WTC11 (cell line): ENCODE results near the gene DCHS2. TPM values are rescaled to one million over a fixed set of nuclear protein-coding genes. Genes with fewer than 3 reads are reported as not detected.

Experiments
- ATAC-seq: fragments of 200-7000 bp; cut with Tn5 transposase; 2 replicates; pipeline ENCODE4 v1.10.0; 2021; ENCODE audit warnings: mild to moderate bottlenecking, moderate library complexity
- CTCF ChIA-PET: fragments of 300-600 bp; sonication (Branson Sonifier 250); formaldehyde crosslinking; loops from one replicate; lab custom pipeline; 2021; ENCODE audit warnings: antibody characterized with exemption; lab: Charles Lee
- POLR2A ChIA-PET: fragments of 350-600 bp; sonication (Branson Sonifier 250); formaldehyde crosslinking; loops from one replicate; lab custom pipeline; 2021; ENCODE audit warnings: antibody characterized with exemption; lab: Charles Lee
- DNase-seq: peaks from one replicate; pipeline ENCODE4 v3.0.0; 2021; ENCODE audit warnings: low spot score
- H3K27ac Mint-ChIP-seq: 2 replicates; pipeline ENCODE4 v1.8.0; 2021; ENCODE audit warnings: mixed read lengths
- H3K27me3 Mint-ChIP-seq: 2 replicates; pipeline ENCODE4 v1.8.0; 2021; ENCODE audit warnings: low read depth, mild to moderate bottlenecking, moderate library complexity, mixed read lengths
- H3K36me3 Mint-ChIP-seq: 2 replicates; pipeline ENCODE4 v1.8.0; 2021; ENCODE audit warnings: mixed read lengths
- H3K4me1 Mint-ChIP-seq: 2 replicates; pipeline ENCODE4 v1.8.0; 2022; ENCODE audit warnings: mixed read lengths
- H3K4me3 Mint-ChIP-seq: 2 replicates; pipeline ENCODE4 v1.8.0; 2021; ENCODE audit warnings: mild to moderate bottlenecking, moderate library complexity, mixed read lengths
- H3K9me3 Mint-ChIP-seq: 2 replicates; pipeline ENCODE4 v1.8.0; 2021; ENCODE audit warnings: mixed read lengths
- ATF1 ChIP-seq: sonication (generic); formaldehyde crosslinking; IDR thresholded peaks from 2 replicates; pipeline ENCODE4 v1.8.1; 2023; ENCODE audit warnings: mild to moderate bottlenecking, moderate library complexity, missing genetic modification reagents
- ATF6 ChIP-seq: sonication (generic); formaldehyde crosslinking; IDR thresholded peaks from 2 replicates; pipeline ENCODE4 v1.8.1; 2023; ENCODE audit warnings: mild to moderate bottlenecking, missing genetic modification reagents
- EMX1 ChIP-seq: fragments of 250-450 bp; sonication (Bioruptor Pico); IDR thresholded peaks from 2 replicates; pipeline ENCODE4 v1.8.0; 2021; ENCODE audit warnings: mild to moderate bottlenecking
- ETV6 ChIP-seq: sonication (generic); formaldehyde crosslinking; IDR thresholded peaks from 2 replicates; pipeline ENCODE4 v1.8.1; 2022; ENCODE audit warnings: mild to moderate bottlenecking, missing genetic modification reagents
- FOXJ3 ChIP-seq: sonication (generic); formaldehyde crosslinking; IDR thresholded peaks from 2 replicates; pipeline ENCODE4 v1.9.0; 2021; ENCODE audit warnings: missing genetic modification reagents, mild to moderate bottlenecking, borderline replicate concordance
- GTF2I ChIP-seq: fragments of 250-450 bp; sonication (Bioruptor Pico); conservative IDR thresholded peaks from 2 replicates; pipeline ENCODE4 v1.4.0; 2021; ENCODE audit warnings: mild to moderate bottlenecking
- HMGXB4 ChIP-seq: sonication (generic); formaldehyde crosslinking; IDR thresholded peaks from 2 replicates; pipeline ENCODE4 v1.8.1; 2023; ENCODE audit warnings: mild to moderate bottlenecking, moderate library complexity, missing genetic modification reagents
- JUN ChIP-seq: sonication (generic); formaldehyde crosslinking; IDR thresholded peaks from 2 replicates; pipeline ENCODE4 v1.8.0; 2023; ENCODE audit warnings: mild to moderate bottlenecking, missing genetic modification reagents
- KAT7 ChIP-seq: sonication (generic); formaldehyde crosslinking; IDR thresholded peaks from 2 replicates; pipeline ENCODE4 v1.8.1; 2023; ENCODE audit warnings: missing genetic modification reagents, mild to moderate bottlenecking, borderline replicate concordance
- MAX ChIP-seq: sonication (generic); formaldehyde crosslinking; IDR thresholded peaks from 2 replicates; pipeline ENCODE4 v1.8.0; 2022; ENCODE audit warnings: mild to moderate bottlenecking, missing genetic modification reagents
- PRRX2 ChIP-seq: fragments of 250-450 bp; sonication (Bioruptor Pico); IDR thresholded peaks from 2 replicates; pipeline ENCODE4 v1.8.0; 2021; ENCODE audit warnings: mild to moderate bottlenecking
- RELA ChIP-seq: sonication (generic); formaldehyde crosslinking; IDR thresholded peaks from 2 replicates; pipeline ENCODE4 v1.8.1; 2022; ENCODE audit warnings: missing genetic modification reagents, mild to moderate bottlenecking, borderline replicate concordance
- STAT6 ChIP-seq: sonication (generic); formaldehyde crosslinking; conservative IDR thresholded peaks from 2 replicates; pipeline ENCODE4 v1.8.1; 2023; ENCODE audit warnings: mild to moderate bottlenecking, low read depth, missing genetic modification reagents, moderate library complexity
- TCF7 ChIP-seq: sonication (generic); formaldehyde crosslinking; IDR thresholded peaks from 2 replicates; pipeline ENCODE4 v1.8.0; 2022; ENCODE audit warnings: mild to moderate bottlenecking, low read depth, missing genetic modification reagents, moderate library complexity
- TP53 ChIP-seq: sonication (generic); formaldehyde crosslinking; IDR thresholded peaks from 2 replicates; pipeline ENCODE4 v1.8.1; 2023; ENCODE audit warnings: mild to moderate bottlenecking, missing genetic modification reagents
- USF2 ChIP-seq: sonication (generic); formaldehyde crosslinking; IDR thresholded peaks from 2 replicates; pipeline ENCODE4 v1.8.1; 2023; ENCODE audit warnings: mild to moderate bottlenecking, missing genetic modification reagents, moderate library complexity
- ZNF317 ChIP-seq: sonication (generic); formaldehyde crosslinking; IDR thresholded peaks from 2 replicates; pipeline ENCODE4 v1.8.1; 2023; ENCODE audit warnings: low read depth, mild to moderate bottlenecking, moderate library complexity, missing genetic modification reagents, borderline replicate concordance
- ZNF416 ChIP-seq: fragments of 250-450 bp; sonication (Bioruptor Pico); IDR thresholded peaks from 2 replicates; pipeline ENCODE4 v1.9.0; 2021; ENCODE audit warnings: mild to moderate bottlenecking, inconsistent platforms
- total RNA-seq: library from RNA; stranded (reverse); gene quantifications from 3 replicates; pipeline ENCODE4 v1.2.3, GENCODE V29; 2021

Gene DCHS2
- total RNA-seq, 1 experiment from 2014 or later = 1.3 TPM

GRCh38 chr4:154457471-154457870 is 34.1 kb downstream of the DCHS2 start (continued):
- TF ChIP-seq HMGXB4 (CRISPR knock-in tag) = no peak
- TF ChIP-seq USF2 (CRISPR knock-in tag) = no peak
- TF ChIP-seq ATF6 (CRISPR knock-in tag) = no peak
- no peak for TF ChIP-seq MAX (CRISPR knock-in tag)
- TF ChIP-seq JUN (CRISPR knock-in tag) = no peak
- TF ChIP-seq EMX1 (CRISPR knock-in tag) = no peak
- TF ChIP-seq, all 79 proteins: peak for 0

GRCh38 chr4:154456889-154457288 is 34.7 kb downstream of the DCHS2 start:
- H3K27ac Mint-ChIP-seq = no peak overlapping the region
- no peak for DNase-seq
- no peak overlapping the region for H3K4me3 Mint-ChIP-seq
- CTCF ChIA-PET = interaction anchor here (0.6 to 0.7 kb wide), 2 partner anchors 24 to 287 kb away, joined by 3 read pairs; partner anchors contain the start of gene LRAT
- no peaks in the 10 kb centered on the region for H3K27me3 Mint-ChIP-seq
- no peak for ATAC-seq
- no peak for TF ChIP-seq ATF1 (CRISPR knock-in tag)
- TF ChIP-seq RELA (CRISPR knock-in tag) = no peak
- no peak for TF ChIP-seq HMGXB4 (CRISPR knock-in tag)
- no peak for TF ChIP-seq TCF7 (CRISPR knock-in tag)
- no peak for TF ChIP-seq ZNF416 (CRISPR knock-in tag)
- TF ChIP-seq ETV6 (CRISPR knock-in tag) = no peak
- no peak for TF ChIP-seq ATF6 (CRISPR knock-in tag)
- TF ChIP-seq FOXJ3 (CRISPR knock-in tag) = no peak
- TF ChIP-seq GTF2I (CRISPR knock-in tag) = no peak
- no peak for TF ChIP-seq TP53 (CRISPR knock-in tag)
- no peak for TF ChIP-seq STAT6
- TF ChIP-seq PRRX2 (CRISPR knock-in tag) = no peak
- no peak for TF ChIP-seq KAT7 (CRISPR knock-in tag)
- TF ChIP-seq ZNF317 = no peak
- TF ChIP-seq, all 79 proteins: peak for 0
- peaks cover 13% of the 10 kb centered on the region for H3K4me1 Mint-ChIP-seq
- H3K36me3 Mint-ChIP-seq = no peaks in the 10 kb centered on the region
- POLR2A ChIA-PET = no interaction called here
- 0 out of 2 replicates have a peak, but pooled peaks cover 4% of the 10 kb centered on the region for H3K9me3 Mint-ChIP-seq
